Measurements from ENCODE around the gene GRAMD4. TPM values are rescaled to one million over a fixed set of nuclear protein-coding genes. Genes with fewer than 3 reads are reported as not detected.

Gene GRAMD4
- total and polyA plus RNA-seq, 10 of the 15 experiments (the other 5 are each of a cell fraction or from before 2014, with no cell fraction given), result 0.21 to 45.5 (median 10.6) TPM

DNA sequence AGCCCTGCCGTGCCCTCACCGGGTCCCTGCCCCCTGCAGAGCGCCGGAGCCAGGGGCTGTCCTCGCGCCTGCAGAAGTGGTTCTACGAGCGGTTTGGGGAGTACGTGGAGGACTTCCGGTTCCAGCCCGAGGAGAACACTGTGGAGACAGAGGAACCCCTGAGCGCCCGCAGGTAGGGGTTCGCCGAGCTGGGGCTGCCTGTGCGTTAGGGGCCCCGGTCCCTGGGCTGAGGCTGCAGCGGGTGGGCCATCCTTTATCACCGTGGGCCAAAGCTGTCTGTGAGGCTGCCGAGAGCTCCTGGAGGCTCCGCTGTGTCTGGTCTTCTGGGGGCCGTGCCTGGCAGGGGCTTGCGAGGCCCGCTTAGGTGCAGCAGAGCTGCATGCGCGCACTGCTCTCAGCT, 42.8 kb downstream of the GRAMD4 start:
- ATAC-seq (no peak), DNase-seq (ENCODE audit: low read depth, low spot score) (no peak), FAIRE-seq (no peak)
- H3K27me3 ChIP-seq (replicated peaks in 1 of 2; ENCODE audit: control insufficient read depth in 2 of 2, insufficient read depth in 2 of 2, low read length in 1 of 2), result no peaks in the 10 kb centered on the region
- no peak overlapping the region for H3K4me2 ChIP-seq (ENCODE audit: control insufficient read depth, insufficient read depth)
- no peak overlapping the region for H3K4me3 ChIP-seq
- no peaks in the 10 kb centered on the region for H3K79me2 ChIP-seq (ENCODE audit: control insufficient read depth, insufficient read depth, low read length)
- H3K27ac ChIP-seq (ENCODE audit: control insufficient read depth, insufficient read depth), result no peak overlapping the region
- no peaks in the 10 kb centered on the region for H3K4me1 ChIP-seq (ENCODE audit: control insufficient read depth, insufficient read depth, low read length)
- no TSS peak for BruUV-seq (replicated peaks)
- H4K20me1 ChIP-seq (ENCODE audit: control insufficient read depth, insufficient read depth), result no peaks in the 10 kb centered on the region
- SMC1A ChIA-PET (ENCODE audit: uncharacterized antibody, unreplicated experiment), result no interaction called here
- no peak overlapping the region for H2AFZ ChIP-seq (ENCODE audit: control insufficient read depth, low read depth, low read length)
- CTCF ChIA-PET, result no interaction called here
- TF ChIP-seq, protein P1, sequence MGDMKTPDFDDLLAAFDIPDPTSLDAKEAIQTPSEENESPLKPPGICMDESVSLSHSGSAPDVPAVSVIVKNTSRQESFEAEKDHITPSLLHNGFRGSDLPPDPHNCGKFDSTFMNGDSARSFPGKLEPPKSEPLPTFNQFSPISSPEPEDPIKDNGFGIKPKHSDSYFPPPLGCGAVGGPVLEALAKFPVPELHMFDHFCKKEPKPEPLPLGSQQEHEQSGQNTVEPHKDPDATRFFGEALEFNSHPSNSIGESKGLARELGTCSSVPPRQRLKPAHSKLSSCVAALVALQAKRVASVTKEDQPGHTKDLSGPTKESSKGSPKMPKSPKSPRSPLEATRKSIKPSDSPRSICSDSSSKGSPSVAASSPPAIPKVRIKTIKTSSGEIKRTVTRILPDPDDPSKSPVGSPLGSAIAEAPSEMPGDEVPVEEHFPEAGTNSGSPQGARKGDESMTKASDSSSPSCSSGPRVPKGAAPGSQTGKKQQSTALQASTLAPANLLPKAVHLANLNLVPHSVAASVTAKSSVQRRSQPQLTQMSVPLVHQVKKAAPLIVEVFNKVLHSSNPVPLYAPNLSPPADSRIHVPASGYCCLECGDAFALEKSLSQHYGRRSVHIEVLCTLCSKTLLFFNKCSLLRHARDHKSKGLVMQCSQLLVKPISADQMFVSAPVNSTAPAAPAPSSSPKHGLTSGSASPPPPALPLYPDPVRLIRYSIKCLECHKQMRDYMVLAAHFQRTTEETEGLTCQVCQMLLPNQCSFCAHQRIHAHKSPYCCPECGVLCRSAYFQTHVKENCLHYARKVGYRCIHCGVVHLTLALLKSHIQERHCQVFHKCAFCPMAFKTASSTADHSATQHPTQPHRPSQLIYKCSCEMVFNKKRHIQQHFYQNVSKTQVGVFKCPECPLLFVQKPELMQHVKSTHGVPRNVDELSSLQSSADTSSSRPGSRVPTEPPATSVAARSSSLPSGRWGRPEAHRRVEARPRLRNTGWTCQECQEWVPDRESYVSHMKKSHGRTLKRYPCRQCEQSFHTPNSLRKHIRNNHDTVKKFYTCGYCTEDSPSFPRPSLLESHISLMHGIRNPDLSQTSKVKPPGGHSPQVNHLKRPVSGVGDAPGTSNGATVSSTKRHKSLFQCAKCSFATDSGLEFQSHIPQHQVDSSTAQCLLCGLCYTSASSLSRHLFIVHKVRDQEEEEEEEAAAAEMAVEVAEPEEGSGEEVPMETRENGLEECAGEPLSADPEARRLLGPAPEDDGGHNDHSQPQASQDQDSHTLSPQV (IDR thresholded peaks at IDR 0.05), result no peak
- no peak for TF ChIP-seq TCF3 (IDR thresholded peaks at IDR 0.05; ENCODE audit: borderline replicate concordance, insufficient read depth, low read depth, low read length)
- TF ChIP-seq KDM1A (IDR thresholded peaks at IDR 0.05; ENCODE audit: borderline replicate concordance), result no peak
- TF ChIP-seq, protein P2, sequence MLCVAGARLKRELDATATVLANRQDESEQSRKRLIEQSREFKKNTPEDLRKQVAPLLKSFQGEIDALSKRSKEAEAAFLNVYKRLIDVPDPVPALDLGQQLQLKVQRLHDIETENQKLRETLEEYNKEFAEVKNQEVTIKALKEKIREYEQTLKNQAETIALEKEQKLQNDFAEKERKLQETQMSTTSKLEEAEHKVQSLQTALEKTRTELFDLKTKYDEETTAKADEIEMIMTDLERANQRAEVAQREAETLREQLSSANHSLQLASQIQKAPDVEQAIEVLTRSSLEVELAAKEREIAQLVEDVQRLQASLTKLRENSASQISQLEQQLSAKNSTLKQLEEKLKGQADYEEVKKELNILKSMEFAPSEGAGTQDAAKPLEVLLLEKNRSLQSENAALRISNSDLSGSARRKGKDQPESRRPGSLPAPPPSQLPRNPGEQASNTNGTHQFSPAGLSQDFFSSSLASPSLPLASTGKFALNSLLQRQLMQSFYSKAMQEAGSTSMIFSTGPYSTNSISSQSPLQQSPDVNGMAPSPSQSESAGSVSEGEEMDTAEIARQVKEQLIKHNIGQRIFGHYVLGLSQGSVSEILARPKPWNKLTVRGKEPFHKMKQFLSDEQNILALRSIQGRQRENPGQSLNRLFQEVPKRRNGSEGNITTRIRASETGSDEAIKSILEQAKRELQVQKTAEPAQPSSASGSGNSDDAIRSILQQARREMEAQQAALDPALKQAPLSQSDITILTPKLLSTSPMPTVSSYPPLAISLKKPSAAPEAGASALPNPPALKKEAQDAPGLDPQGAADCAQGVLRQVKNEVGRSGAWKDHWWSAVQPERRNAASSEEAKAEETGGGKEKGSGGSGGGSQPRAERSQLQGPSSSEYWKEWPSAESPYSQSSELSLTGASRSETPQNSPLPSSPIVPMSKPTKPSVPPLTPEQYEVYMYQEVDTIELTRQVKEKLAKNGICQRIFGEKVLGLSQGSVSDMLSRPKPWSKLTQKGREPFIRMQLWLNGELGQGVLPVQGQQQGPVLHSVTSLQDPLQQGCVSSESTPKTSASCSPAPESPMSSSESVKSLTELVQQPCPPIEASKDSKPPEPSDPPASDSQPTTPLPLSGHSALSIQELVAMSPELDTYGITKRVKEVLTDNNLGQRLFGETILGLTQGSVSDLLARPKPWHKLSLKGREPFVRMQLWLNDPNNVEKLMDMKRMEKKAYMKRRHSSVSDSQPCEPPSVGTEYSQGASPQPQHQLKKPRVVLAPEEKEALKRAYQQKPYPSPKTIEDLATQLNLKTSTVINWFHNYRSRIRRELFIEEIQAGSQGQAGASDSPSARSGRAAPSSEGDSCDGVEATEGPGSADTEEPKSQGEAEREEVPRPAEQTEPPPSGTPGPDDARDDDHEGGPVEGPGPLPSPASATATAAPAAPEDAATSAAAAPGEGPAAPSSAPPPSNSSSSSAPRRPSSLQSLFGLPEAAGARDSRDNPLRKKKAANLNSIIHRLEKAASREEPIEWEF (IDR thresholded peaks at IDR 0.05; ENCODE audit: insufficient replicate concordance, low read depth, low read length), result no peak
- TF ChIP-seq ZSCAN29 (IDR thresholded peaks at IDR 0.05), result no peak
- TF ChIP-seq SMC3 (IDR thresholded peaks at IDR 0.05; ENCODE audit: borderline replicate concordance, low read length), result no peak
- TF ChIP-seq, protein P3, sequence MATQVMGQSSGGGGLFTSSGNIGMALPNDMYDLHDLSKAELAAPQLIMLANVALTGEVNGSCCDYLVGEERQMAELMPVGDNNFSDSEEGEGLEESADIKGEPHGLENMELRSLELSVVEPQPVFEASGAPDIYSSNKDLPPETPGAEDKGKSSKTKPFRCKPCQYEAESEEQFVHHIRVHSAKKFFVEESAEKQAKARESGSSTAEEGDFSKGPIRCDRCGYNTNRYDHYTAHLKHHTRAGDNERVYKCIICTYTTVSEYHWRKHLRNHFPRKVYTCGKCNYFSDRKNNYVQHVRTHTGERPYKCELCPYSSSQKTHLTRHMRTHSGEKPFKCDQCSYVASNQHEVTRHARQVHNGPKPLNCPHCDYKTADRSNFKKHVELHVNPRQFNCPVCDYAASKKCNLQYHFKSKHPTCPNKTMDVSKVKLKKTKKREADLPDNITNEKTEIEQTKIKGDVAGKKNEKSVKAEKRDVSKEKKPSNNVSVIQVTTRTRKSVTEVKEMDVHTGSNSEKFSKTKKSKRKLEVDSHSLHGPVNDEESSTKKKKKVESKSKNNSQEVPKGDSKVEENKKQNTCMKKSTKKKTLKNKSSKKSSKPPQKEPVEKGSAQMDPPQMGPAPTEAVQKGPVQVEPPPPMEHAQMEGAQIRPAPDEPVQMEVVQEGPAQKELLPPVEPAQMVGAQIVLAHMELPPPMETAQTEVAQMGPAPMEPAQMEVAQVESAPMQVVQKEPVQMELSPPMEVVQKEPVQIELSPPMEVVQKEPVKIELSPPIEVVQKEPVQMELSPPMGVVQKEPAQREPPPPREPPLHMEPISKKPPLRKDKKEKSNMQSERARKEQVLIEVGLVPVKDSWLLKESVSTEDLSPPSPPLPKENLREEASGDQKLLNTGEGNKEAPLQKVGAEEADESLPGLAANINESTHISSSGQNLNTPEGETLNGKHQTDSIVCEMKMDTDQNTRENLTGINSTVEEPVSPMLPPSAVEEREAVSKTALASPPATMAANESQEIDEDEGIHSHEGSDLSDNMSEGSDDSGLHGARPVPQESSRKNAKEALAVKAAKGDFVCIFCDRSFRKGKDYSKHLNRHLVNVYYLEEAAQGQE (IDR thresholded peaks at IDR 0.05; ENCODE audit: low read depth, low read length), result no peak
- TF ChIP-seq, protein P4, sequence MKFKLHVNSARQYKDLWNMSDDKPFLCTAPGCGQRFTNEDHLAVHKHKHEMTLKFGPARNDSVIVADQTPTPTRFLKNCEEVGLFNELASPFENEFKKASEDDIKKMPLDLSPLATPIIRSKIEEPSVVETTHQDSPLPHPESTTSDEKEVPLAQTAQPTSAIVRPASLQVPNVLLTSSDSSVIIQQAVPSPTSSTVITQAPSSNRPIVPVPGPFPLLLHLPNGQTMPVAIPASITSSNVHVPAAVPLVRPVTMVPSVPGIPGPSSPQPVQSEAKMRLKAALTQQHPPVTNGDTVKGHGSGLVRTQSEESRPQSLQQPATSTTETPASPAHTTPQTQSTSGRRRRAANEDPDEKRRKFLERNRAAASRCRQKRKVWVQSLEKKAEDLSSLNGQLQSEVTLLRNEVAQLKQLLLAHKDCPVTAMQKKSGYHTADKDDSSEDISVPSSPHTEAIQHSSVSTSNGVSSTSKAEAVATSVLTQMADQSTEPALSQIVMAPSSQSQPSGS (IDR thresholded peaks at IDR 0.05; ENCODE audit: low read length), result no peak
- no peak for TF ChIP-seq TCF7 (IDR thresholded peaks at IDR 0.05; ENCODE audit: borderline replicate concordance)
- TF ChIP-seq RELA (IDR thresholded peaks at IDR 0.05; ENCODE audit: borderline replicate concordance, partially characterized antibody), result no peak
- WGBS (ENCODE audit: insufficient coverage, insufficient replicate concordance, low lambda C conversion rate, missing lambda C conversion rate), result 89% methylated on average over 26 of the region's 26 CpGs
- RAD21 ChIA-PET (ENCODE audit: unreplicated experiment), result no interaction called here
- intact Hi-C loops (cut with micrococcal nuclease; ENCODE audit: unreplicated experiment), result no loop called here
- in situ Hi-C loops (cut with MboI), result no loop called here
- no peak overlapping the region for H3K9ac ChIP-seq (ENCODE audit: control insufficient read depth, insufficient read depth, low read length)
- no peaks in the 10 kb centered on the region for H3K9me3 ChIP-seq (replicated peaks; ENCODE audit: control insufficient read depth, insufficient read depth, low read length)
- POLR2A ChIA-PET, result no interaction called here
- H3K36me3 ChIP-seq (ENCODE audit: control insufficient read depth in 2 of 2, insufficient read depth in 2 of 2, low read length in 1 of 2), result peaks cover 0 to 28% of the 10 kb centered on the region in 2 experiments; a peak in 3 of 4 replicates
